Anterior cingulate cortex (tissue), 58 donors: ENCODE measurements around the gene MTM1.

Experiments used
- DNase-seq, 58 donors: peaks; one replicate each; lab custom pipeline; 2025; lab: John Stamatoyannopoulos, UW

MTM1 gene

GRCh38 chrX:150548251-150548650 is 20.2 kb upstream of the MTM1 start:
- no peak for DNase-seq

- no peak for DNase-seq
Observed at GRCh38 chrX:150548684-150549083, 19.7 kb upstream of the MTM1 start.

- DNase-seq, result no peak
Observed at GRCh38 chrX:150551963-150552362, 16.5 kb upstream of the MTM1 start.

- no peak for DNase-seq
Observed at GRCh38 chrX:150558424-150558823, 10.0 kb upstream of the MTM1 start.

GRCh38 chrX:150564838-150565237 is 3.6 kb upstream of the MTM1 start:
- no peak for DNase-seq

- no peak for DNase-seq
Observed at GRCh38 chrX:150565551-150565950, 2.9 kb upstream of the MTM1 start.

- DNase-seq, result peak in 8 of 58 donors; percentile 6 to 32 (median 20)
Observed at GRCh38 chrX:150566734-150567182, 1.7 kb upstream of the MTM1 start.

GRCh38 chrX:150567645-150568319 is 639 bp upstream of the MTM1 start:
- DNase-seq, result no peak

GRCh38 chrX:150569155-150569477 is 695 bp downstream of the MTM1 start:
- DNase-seq, result no peak

GRCh38 chrX:150570512-150570911 is 2.1 kb downstream of the MTM1 start:
- DNase-seq, result no peak

GRCh38 chrX:150572206-150572605 is 3.8 kb downstream of the MTM1 start:
- no peak for DNase-seq

GRCh38 chrX:150573106-150573505 is 4.7 kb downstream of the MTM1 start:
- DNase-seq, result no peak

- no peak for DNase-seq
Observed at GRCh38 chrX:150573702-150574101, 5.3 kb downstream of the MTM1 start.

GRCh38 chrX:150574559-150575418 is 6.4 kb downstream of the MTM1 start:
- no peak for DNase-seq

- no peak for DNase-seq
Observed at GRCh38 chrX:150575419-150575814, 7.0 kb downstream of the MTM1 start.

- no peak for DNase-seq
Observed at GRCh38 chrX:150577174-150577573, 8.8 kb downstream of the MTM1 start.

- no peak for DNase-seq
Observed at GRCh38 chrX:150581093-150581775, 12.8 kb downstream of the MTM1 start.

GRCh38 chrX:150582338-150582948 is 14.0 kb downstream of the MTM1 start:
- no peak for DNase-seq

GRCh38 chrX:150587585-150588503 is 19.4 kb downstream of the MTM1 start:
- peak in 2 of 58 donors; percentile 0 for DNase-seq

- DNase-seq, result no peak
Observed at GRCh38 chrX:150594584-150594983, 26.2 kb downstream of the MTM1 start.
